ENCODE data around the gene ADPRHL1.

ADPRHL1 gene

GRCh38 chr13:113354831-113355610, 98.3 kb downstream of the ADPRHL1 start:
- Histone ChIP-seq H3K36me3 (ENCODE audit: insufficient read depth, low read length) (peaks cover 2% of the 10 kb centered on the region), H3K4me1 (ENCODE audit: insufficient read depth, low read length) (no peaks in the 10 kb centered on the region), H3K9me3 (ENCODE audit: control insufficient read depth, insufficient read depth, low read length) (no peaks in the 10 kb centered on the region), H3K9ac (ENCODE audit: low read depth, low read length) (no peak overlapping the region)

- H3K9me3 ChIP-seq (ENCODE audit: control insufficient read depth, insufficient read depth, low read length): no peaks in the 10 kb centered on the region
- peaks cover 6% of the 10 kb centered on the region for H3K36me3 ChIP-seq (ENCODE audit: insufficient read depth, low read length)
- H3K9ac ChIP-seq (ENCODE audit: low read depth, low read length): no peak overlapping the region
- no peaks in the 10 kb centered on the region for H3K4me1 ChIP-seq (ENCODE audit: insufficient read depth, low read length)
Measured at GRCh38 chr13:113353254-113353653, 100.0 kb downstream of the ADPRHL1 start.

- no peaks in the 10 kb centered on the region for H3K4me1 ChIP-seq (ENCODE audit: insufficient read depth, low read length)
- no peak overlapping the region for H3K9ac ChIP-seq (ENCODE audit: low read depth, low read length)
- H3K9me3 ChIP-seq (ENCODE audit: control insufficient read depth, insufficient read depth, low read length): no peaks in the 10 kb centered on the region
- peaks cover 6% of the 10 kb centered on the region for H3K36me3 ChIP-seq (ENCODE audit: insufficient read depth, low read length)
Measured at GRCh38 chr13:113351514-113352026, 101.7 kb downstream of the ADPRHL1 start.

- Histone ChIP-seq H3K9ac (ENCODE audit: low read depth, low read length) (no peak overlapping the region), H3K4me1 (ENCODE audit: insufficient read depth, low read length) (no peaks in the 10 kb centered on the region), H3K36me3 (ENCODE audit: insufficient read depth, low read length) (peaks cover 6% of the 10 kb centered on the region), H3K9me3 (ENCODE audit: control insufficient read depth, insufficient read depth, low read length) (no peaks in the 10 kb centered on the region)
Measured at GRCh38 chr13:113350938-113351335, 102.4 kb downstream of the ADPRHL1 start.

GRCh38 chr13:113350065-113350937, 103.0 kb downstream of the ADPRHL1 start:
- Histone ChIP-seq H3K4me1 (ENCODE audit: insufficient read depth, low read length) (no peaks in the 10 kb centered on the region), H3K9me3 (ENCODE audit: control insufficient read depth, insufficient read depth, low read length) (no peaks in the 10 kb centered on the region), H3K36me3 (ENCODE audit: insufficient read depth, low read length) (peaks cover 6% of the 10 kb centered on the region), H3K9ac (ENCODE audit: low read depth, low read length) (no peak overlapping the region)

Measured in ES-I3 (cell line).